Measurements from ENCODE around the gene TAF1. TPM values are rescaled to one million over a fixed set of nuclear protein-coding genes. Genes with fewer than 3 reads are reported as not detected.

TAF1 gene
- polyA plus RNA-seq, 1 donor (not counting 4 experiments of a cell fraction or from before 2014, with no cell fraction given): 13.3 TPM

GRCh38 chrX:71515038-71515396 is 148.9 kb downstream of the TAF1 start:
- TF ChIP-seq, protein P1, sequence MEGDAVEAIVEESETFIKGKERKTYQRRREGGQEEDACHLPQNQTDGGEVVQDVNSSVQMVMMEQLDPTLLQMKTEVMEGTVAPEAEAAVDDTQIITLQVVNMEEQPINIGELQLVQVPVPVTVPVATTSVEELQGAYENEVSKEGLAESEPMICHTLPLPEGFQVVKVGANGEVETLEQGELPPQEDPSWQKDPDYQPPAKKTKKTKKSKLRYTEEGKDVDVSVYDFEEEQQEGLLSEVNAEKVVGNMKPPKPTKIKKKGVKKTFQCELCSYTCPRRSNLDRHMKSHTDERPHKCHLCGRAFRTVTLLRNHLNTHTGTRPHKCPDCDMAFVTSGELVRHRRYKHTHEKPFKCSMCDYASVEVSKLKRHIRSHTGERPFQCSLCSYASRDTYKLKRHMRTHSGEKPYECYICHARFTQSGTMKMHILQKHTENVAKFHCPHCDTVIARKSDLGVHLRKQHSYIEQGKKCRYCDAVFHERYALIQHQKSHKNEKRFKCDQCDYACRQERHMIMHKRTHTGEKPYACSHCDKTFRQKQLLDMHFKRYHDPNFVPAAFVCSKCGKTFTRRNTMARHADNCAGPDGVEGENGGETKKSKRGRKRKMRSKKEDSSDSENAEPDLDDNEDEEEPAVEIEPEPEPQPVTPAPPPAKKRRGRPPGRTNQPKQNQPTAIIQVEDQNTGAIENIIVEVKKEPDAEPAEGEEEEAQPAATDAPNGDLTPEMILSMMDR (optimal IDR thresholded peaks at IDR 0.05 in 1 of 3, IDR thresholded peaks at IDR 0.05 in 1 of 3, conservative IDR thresholded peaks at IDR 0.05 in 1 of 3; ENCODE audit: extremely low read depth in 1 of 3, insufficient read depth in 2 of 3, low read length in 3 of 3): no peak
- no peak for TF ChIP-seq EZH2 (IDR thresholded peaks at IDR 0.05; ENCODE audit: low read length)
- no peak overlapping the region for H3K4me2 ChIP-seq (ENCODE audit: control insufficient read depth, extremely low read depth, insufficient read depth, low read depth, low read length)
- no peak for FAIRE-seq

More at GRCh38 chrX:71515038-71515396, 148.9 kb downstream of the TAF1 start:
- Histone ChIP-seq H3K9ac (ENCODE audit: control insufficient read depth, extremely low read depth, insufficient read depth, low read length) (no peak overlapping the region), H3K9me1 (ENCODE audit: control insufficient read depth, extremely low read depth, insufficient read depth, low read length) (no peaks in the 10 kb centered on the region), H2AFZ (ENCODE audit: control insufficient read depth, low read length) (no peak overlapping the region), H3K4me3 (ENCODE audit: control insufficient read depth in 2 of 3, extremely low read depth in 1 of 3, insufficient read depth in 2 of 3, low read depth in 1 of 3, low read length in 3 of 3) (no peak overlapping the region), H3K79me2 (ENCODE audit: control insufficient read depth, insufficient read depth, low read length) (no peaks in the 10 kb centered on the region), H3K27ac (ENCODE audit: control insufficient read depth, insufficient read depth, low read length) (no peak overlapping the region), H3K9me3 (ENCODE audit: control insufficient read depth, low read depth, low read length) (no peaks in the 10 kb centered on the region), H3K36me3 (ENCODE audit: control insufficient read depth in 2 of 2, extremely low read depth in 1 of 2, insufficient read depth in 2 of 2, low read length in 2 of 2) (no peaks in the 10 kb centered on the region), H4K20me1 (ENCODE audit: control insufficient read depth, extremely low read depth, insufficient read depth, low read length) (no peaks in the 10 kb centered on the region), H3K27me3 (ENCODE audit: control insufficient read depth, extremely low read depth, insufficient read depth, low read length) (no peaks in the 10 kb centered on the region), H3K4me1 (ENCODE audit: control insufficient read depth, extremely low read depth, insufficient read depth, low read length) (no peaks in the 10 kb centered on the region)
- dilution Hi-C loops (cut with MboI; ENCODE audit: extremely low pct_ligation_motif_present, low sequenced_read_pairs): no loop called here
- no peak for DNase-seq (ENCODE audit: low read depth, low spot score)

Small RNA genes lying within 50 kb of the gene (small RNA-seq; reads per million reads assigned to genes)
- 0 reads per million in 3 experiments for gene AL590762.4 (ENCODE audit: insufficient read length in 3 of 3, low read depth in 3 of 3, low replicate concordance in 1 of 3)
- gene RF00019 (ENCODE audit: insufficient read length in 3 of 3, low read depth in 3 of 3, low replicate concordance in 1 of 3): 0 reads per million in 3 experiments

Other genes with a start within 250 kb of the TAF1 start
- gene MED12, start 247.8 kb upstream of the TAF1 start, polyA plus RNA-seq: 4.2 to 7.1 TPM (median 4.5 TPM) in 3 replicates
- 0.05 to 0.08 TPM (median 0.07 TPM) in 3 replicates for gene NLGN3, start 221.5 kb upstream of the TAF1 start, polyA plus RNA-seq
- not detected in 3 replicates for gene GJB1, start 143.1 kb upstream of the TAF1 start, polyA plus RNA-seq
- 7.3 to 11.6 TPM (median 7.7 TPM) in 3 replicates for gene ZMYM3, start 112.2 kb upstream of the TAF1 start, polyA plus RNA-seq
- gene NONO, start 82.7 kb upstream of the TAF1 start, polyA plus RNA-seq: 229 to 352 TPM (median 245 TPM) in 3 replicates
- gene ITGB1BP2, start 64.6 kb upstream of the TAF1 start, polyA plus RNA-seq: 0.42 to 1.0 TPM (median 0.44 TPM) in 3 replicates
- 58.7 to 155 TPM (median 136 TPM) in 3 replicates for gene OGT, start 166.7 kb downstream of the TAF1 start, polyA plus RNA-seq
- gene GCNA, start 212.1 kb downstream of the TAF1 start, polyA plus RNA-seq: 0.46 to 1.2 TPM (median 1.0 TPM) in 3 replicates